MM.1S (cell line): Measurements from ENCODE around the gene PCDH9.

Source experiments
- CTCF ChIP-seq: fragments of 300-600 bp; sonication (generic); IDR thresholded peaks from 2 replicates; pipeline ENCODE4 v1.5.1; 2016; ENCODE audit warnings: antibody characterized with exemption, low read length, mixed read lengths
- EZH2 ChIP-seq: fragments of 300-600 bp; sonication (generic); optimal IDR thresholded peaks from 2 replicates; pipeline ENCODE3; 2017; ENCODE audit warnings: low read depth, mild to moderate bottlenecking, antibody characterized with exemption, low read length, mixed read lengths

DNA sequence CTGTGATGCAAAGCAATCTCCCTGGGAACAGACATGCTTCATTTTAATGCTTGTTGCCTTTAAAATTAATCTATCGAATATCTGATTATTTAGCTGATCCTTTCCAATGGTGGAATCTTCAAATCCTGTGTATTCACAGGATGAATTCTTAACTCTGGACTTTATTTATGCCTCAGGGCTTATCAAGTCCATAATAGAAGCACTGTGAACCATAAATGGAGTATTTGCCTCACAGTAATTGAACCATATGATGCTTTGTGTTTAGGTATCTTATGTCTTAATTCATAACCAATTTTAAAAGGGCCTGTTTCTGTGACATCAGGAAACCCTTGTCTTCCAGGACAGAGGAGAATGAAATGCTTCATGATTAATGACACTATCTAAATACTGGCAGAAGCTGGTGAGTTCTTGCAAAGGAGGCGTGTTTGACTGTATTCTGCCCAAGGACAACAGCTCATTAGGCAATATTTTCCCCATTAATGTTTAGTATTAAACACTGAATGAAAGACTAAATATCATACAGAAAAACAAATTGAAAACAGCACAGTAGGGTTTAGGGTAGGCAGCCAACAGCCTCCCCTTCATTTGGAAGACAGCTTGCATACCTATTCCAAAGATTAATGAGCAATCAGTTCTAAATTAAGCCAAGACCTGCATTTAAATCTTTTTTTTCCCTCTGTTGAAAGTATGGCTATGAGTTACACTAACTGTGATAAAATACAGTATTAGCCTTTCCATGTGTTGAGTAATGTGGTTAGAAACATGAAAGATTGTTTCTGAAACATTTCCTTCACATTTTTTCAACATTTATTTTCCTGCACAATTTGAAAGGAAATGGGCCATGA is 709.4 kb downstream of the PCDH9 start:
- no peak for TF ChIP-seq CTCF
- no peak for TF ChIP-seq EZH2
